GM18951 (cell line): ENCODE measurements around the gene CLIP1.
"Not testable (repeated sequence)": the region's sequence is repeated elsewhere in the genome, so short reads cannot be mapped to it uniquely, and the experiment has no call there.

Experiments used
- POLR2A ChIP-seq: IDR thresholded peaks from 4 replicates; pipeline ENCODE4 v1.6.1; 2011; ENCODE audit warnings: mild to moderate bottlenecking; ENCODE audit not compliant: insufficient read length, insufficient read depth; ENCODE audit errors: extremely low read depth
- in situ Hi-C: fragments of 300-500 bp; cut with MboI; formaldehyde crosslinking; loops from one replicate; pipeline ENCODE4 v1.12.0; 2022; ENCODE audit warnings: low sequenced_read_pairs, mixed read lengths, inconsistent platforms; ENCODE audit not compliant: unreplicated experiment

CLIP1 gene

DNA sequence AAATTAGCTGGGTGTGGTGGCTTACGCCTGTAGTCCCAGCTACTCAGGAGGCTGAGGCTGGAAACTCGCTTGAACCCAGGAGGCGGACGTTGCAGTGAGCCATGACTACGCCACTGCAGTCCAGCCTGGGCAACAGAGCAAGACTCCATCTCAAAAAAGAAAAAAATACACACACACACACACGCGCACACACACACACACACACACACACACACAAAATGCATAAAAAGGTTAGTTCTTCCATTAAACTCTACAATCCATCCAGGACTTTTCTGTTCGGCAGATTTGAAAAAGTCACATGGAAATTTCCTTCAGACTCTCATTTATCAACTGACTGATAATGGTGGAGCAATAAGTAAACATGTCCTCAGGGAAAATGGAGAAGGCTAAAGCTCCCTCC, 147.0 kb downstream of the CLIP1 start:
- no peak for TF ChIP-seq POLR2A
- in situ Hi-C loops = no loop called here

GRCh38 chr12:122266230-122266901, 156.1 kb downstream of the CLIP1 start, which contains the start of gene VPS33A:
TSS of gene VPS33A (minus strand) at chr12:122266494. CDS start at chr12:122266408, 86 bp downstream.
- in situ Hi-C loops = no loop called here
- TF ChIP-seq POLR2A = peak; percentile 88

- TF ChIP-seq POLR2A = no peak
Observed at GRCh38 chr12:122265886-122266229, 156.6 kb downstream of the CLIP1 start.

DNA sequence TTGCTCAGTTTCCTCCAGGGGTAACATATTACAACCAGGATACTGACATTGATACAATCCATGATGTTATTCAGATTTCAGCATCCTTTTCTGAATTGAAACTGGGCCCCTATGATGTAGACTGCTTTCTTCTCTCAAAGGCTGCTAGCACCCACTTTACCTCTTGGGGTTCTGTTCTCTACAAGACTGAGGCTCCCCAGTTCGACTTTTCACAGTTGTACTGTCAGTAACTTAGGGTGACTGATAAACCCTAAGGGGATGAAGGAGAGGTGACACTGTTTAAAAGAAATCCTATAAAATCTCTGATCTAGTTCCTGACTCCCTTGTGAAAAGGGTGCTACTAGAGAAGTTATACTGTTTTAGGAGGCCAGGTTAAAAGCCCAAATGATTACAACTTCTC, 157.0 kb downstream of the CLIP1 start:
- TF ChIP-seq POLR2A = no peak
- in situ Hi-C loops = no loop called here

More at GRCh38 chr12:122265886-122266229, 156.6 kb downstream of the CLIP1 start:
- in situ Hi-C loops = no loop called here

DNA sequence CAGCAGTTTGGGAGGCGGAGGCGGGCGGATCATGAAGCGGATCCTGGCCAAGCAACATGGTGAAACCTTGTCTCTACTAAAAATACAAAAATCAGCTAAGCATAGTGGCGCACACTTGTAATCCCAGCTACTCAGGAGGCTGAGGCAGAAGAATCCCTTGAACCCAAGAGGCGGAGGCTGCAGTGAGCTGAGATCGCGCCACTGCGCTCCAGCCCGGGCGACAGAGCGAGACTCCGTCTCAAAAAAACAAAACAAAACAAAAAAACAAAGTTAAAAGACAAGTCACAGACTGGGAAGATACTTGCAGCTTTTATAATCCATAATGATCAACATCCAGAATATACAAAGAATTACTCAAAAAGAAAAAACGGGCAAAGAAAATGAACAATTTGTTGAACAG, 161.7 kb downstream of the CLIP1 start:
- in situ Hi-C loops = not testable (repeated sequence)

DNA sequence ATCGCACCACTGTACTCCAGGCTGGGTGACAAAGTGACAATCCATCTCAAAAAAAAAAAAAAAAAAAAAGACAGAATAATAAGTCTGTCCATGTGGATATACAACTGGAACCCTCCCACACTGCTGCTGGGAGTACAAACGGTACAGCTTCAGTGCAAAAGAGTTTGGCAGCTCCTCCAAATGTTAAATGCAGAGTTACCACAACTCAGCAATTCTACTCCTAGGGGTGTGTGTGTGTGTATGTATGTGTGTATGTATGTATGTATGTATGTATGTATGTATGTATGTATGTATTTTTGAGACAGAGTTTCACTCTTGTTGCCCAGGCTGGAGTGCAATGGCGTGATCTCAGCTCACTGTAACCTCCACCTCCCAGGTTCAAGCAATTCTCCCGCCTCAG, 163.5 kb downstream of the CLIP1 start:
- in situ Hi-C loops = not testable (repeated sequence)

DNA sequence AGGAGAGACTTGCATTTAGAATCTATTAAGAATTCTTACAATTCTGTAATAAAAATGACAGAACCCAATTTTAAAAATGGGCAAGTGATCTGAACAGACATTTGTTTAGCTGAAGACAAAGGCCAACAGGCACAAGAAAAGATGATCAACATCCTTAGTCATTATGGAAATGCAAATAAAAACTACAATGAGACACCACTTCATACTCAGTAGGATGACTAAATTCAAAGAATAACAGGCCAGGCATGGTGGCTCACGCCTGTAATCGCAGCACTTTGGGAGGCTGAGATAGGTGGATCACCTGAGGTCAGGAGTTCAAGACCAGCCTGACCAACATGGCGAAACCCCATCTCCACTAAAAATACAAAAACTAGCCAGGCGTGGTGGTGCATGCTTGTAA, 164.0 kb downstream of the CLIP1 start:
- in situ Hi-C loops = not testable (repeated sequence)

GRCh38 chr12:122250536-122250935, 171.9 kb downstream of the CLIP1 start:
- TF ChIP-seq POLR2A = no peak
- in situ Hi-C loops = no loop called here

- no peak for TF ChIP-seq POLR2A
- in situ Hi-C loops = no loop called here
Observed at GRCh38 chr12:122250047-122250446, 172.4 kb downstream of the CLIP1 start.

DNA sequence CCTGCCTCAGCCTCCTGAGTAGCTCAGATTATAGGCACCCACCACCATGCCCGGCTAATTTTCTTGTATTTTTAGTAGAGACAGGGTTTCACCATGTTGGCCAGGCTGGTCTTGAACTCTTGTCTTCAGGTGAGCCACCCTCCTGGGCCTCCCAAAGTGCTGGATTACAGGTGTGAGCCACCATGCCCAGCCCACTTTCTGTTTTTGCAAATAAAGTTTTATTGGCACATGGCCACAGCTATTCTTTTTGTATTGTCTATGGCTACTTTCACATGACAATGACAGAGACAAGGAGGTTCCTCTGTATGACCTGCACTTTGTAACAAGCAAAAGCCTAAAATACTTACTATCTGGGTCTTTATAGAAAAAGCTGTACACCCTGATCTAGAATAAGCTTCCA, 176.9 kb downstream of the CLIP1 start:
- in situ Hi-C loops = no loop called here
- no peak for TF ChIP-seq POLR2A

GRCh38 chr12:122244565-122245371, 177.7 kb downstream of the CLIP1 start:
- in situ Hi-C loops = no loop called here
- TF ChIP-seq POLR2A = no peak

GRCh38 chr12:122243965-122244364, 178.5 kb downstream of the CLIP1 start:
- TF ChIP-seq POLR2A = no peak
- in situ Hi-C loops = no loop called here

DNA sequence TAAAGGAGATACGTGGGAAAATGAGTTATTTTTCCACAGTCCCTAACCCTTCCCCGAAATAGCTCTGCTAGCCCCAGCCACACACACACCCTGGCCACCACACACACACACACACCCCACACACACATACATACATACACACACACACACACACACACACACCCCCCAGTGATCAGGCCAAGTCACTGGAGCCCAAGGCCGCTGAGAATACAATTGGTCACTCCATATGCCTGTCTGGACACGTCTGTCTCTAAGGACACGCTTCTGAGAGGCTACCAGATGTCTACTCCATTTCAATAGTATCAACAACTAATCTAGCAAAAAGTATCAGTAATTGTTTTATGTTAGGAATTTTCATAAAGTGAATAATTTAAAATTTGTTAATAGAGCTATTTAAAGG, 183.6 kb downstream of the CLIP1 start:
- TF ChIP-seq POLR2A = no peak
- in situ Hi-C loops = no loop called here

GRCh38 chr12:122235741-122236140, 186.7 kb downstream of the CLIP1 start:
- in situ Hi-C loops = no loop called here
- TF ChIP-seq POLR2A = no peak

- no peak for TF ChIP-seq POLR2A
- in situ Hi-C loops = no loop called here
Observed at GRCh38 chr12:122232691-122233090, 189.8 kb downstream of the CLIP1 start.

GRCh38 chr12:122230798-122231197, 191.7 kb downstream of the CLIP1 start:
- in situ Hi-C loops = no loop called here
- TF ChIP-seq POLR2A = no peak
